GM06990 (cell line): Measurements from ENCODE around the gene CRTAC1.

Experiments used
- DNase-seq: peaks from one replicate; pipeline ENCODE4 v3.0.0-alpha.2; 2011; ENCODE audit not compliant: insufficient read length; ENCODE audit errors: extremely low read depth
- H3K27me3 ChIP-seq: replicated peaks from 2 replicates; pipeline ENCODE4 v1.6.0; 2011; ENCODE audit warnings: low read length; ENCODE audit not compliant: control insufficient read depth, insufficient read depth
- H3K36me3 ChIP-seq: 2 replicates; pipeline ENCODE4 v1.5.1; 2011; ENCODE audit warnings: low read length; ENCODE audit not compliant: control insufficient read depth, insufficient read depth
- H3K4me3 ChIP-seq: replicated peaks from 2 replicates; pipeline ENCODE4 v1.5.1; 2011; ENCODE audit warnings: low read depth, mild to moderate bottlenecking, control low read depth, low read length
- CTCF ChIP-seq: IDR thresholded peaks from 2 replicates; pipeline ENCODE4 v1.5.1; 2011; ENCODE audit warnings: low read length, control low read depth, mild to moderate bottlenecking, inconsistent platforms; ENCODE audit not compliant: insufficient read depth, poor library complexity, severe bottlenecking

The CRTAC1 gene

DNA sequence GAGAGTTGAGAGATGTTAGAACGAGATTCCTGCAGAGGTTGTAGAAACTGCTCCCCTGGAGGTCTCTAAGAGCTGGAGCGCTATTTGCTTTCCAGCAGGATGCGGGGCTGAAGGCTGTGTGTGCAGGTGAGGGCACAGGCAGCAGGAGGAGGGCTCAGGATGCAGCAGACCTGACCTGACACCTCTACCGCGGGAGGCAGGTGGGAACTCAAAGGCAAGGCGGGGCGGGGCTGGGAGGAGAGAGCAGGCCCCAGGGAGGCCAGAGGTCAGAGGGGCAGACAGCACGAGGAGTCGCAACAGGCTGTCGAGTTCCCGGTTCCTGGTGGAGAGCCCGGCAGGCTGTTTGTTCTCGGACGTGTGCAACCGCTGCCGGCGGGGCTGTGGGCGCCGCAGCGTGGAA is 7.9 kb upstream of the CRTAC1 start:
- no peaks in the 10 kb centered on the region for H3K27me3 ChIP-seq
- TF ChIP-seq CTCF, result no peak
- no peak for DNase-seq
- H3K4me3 ChIP-seq, result no peak overlapping the region
- H3K36me3 ChIP-seq, result no peaks in the 10 kb centered on the region

GRCh38 chr10:98035599-98035998 is 5.2 kb upstream of the CRTAC1 start:
- Histone ChIP-seq H3K4me3 (no peak overlapping the region), H3K27me3 (no peaks in the 10 kb centered on the region), H3K36me3 (no peaks in the 10 kb centered on the region)
- no peak for TF ChIP-seq CTCF
- DNase-seq, result no peak

DNA sequence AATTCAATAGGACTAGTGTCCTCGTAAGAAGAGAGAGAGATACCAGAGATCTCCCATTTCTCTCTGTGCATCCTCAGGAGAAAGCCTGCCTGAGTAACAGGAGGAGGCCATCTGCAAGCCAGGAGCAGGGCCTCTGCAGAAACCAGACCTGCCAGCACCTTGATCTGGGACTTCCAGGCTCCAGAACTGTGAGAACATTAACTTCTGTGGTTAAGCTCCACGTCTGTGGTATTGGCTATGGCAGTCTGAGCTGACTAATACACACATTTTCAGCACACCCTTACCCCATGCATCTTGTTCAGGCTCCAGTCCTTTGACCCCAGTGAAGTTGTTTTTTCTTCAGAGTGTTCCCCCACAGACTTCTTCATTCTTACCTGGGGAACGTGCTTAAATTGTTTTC is 3.1 kb upstream of the CRTAC1 start:
- no peak for DNase-seq
- TF ChIP-seq CTCF, result no peak
- no peaks in the 10 kb centered on the region for H3K36me3 ChIP-seq
- H3K27me3 ChIP-seq, result no peaks in the 10 kb centered on the region; the same call in 1 of the 2 replicates
- H3K4me3 ChIP-seq, result no peak overlapping the region

- Histone ChIP-seq H3K27me3 (no peaks in the 10 kb centered on the region; the same call in 1 of the 2 replicates), H3K4me3 (no peak overlapping the region), H3K36me3 (no peaks in the 10 kb centered on the region)
- no peak for TF ChIP-seq CTCF
- no peak for DNase-seq
These were observed 1.0 kb upstream of the CRTAC1 start for GRCh38 chr10:98031440-98031839.

GRCh38 chr10:98030991-98031431 is 590 bp upstream of the CRTAC1 start:
- no peaks in the 10 kb centered on the region for H3K36me3 ChIP-seq
- no peak overlapping the region for H3K4me3 ChIP-seq
- no peak for DNase-seq
- TF ChIP-seq CTCF, result no peak
- no peaks in the 10 kb centered on the region; the same call in 1 of the 2 replicates for H3K27me3 ChIP-seq

GRCh38 chr10:98029149-98030092 is 1.0 kb downstream of the CRTAC1 start:
- TF ChIP-seq CTCF, result no peak
- H3K4me3 ChIP-seq, result no peak overlapping the region
- H3K36me3 ChIP-seq, result no peaks in the 10 kb centered on the region
- H3K27me3 ChIP-seq, result no peaks in the 10 kb centered on the region; the same call in none of the 2 replicates
- no peak for DNase-seq
